ENCODE results near the gene USP3. TPM values are rescaled to one million over a fixed set of nuclear protein-coding genes. Genes with fewer than 3 reads are reported as not detected.
"Not testable (repeated sequence)": the region's sequence is repeated elsewhere in the genome, so short reads cannot be mapped to it uniquely, and the experiment has no call there.

Gene USP3
- total RNA-seq, 6 experiments from 2014 or later: 21.9 to 33.8 (median 24.8) TPM

DNA sequence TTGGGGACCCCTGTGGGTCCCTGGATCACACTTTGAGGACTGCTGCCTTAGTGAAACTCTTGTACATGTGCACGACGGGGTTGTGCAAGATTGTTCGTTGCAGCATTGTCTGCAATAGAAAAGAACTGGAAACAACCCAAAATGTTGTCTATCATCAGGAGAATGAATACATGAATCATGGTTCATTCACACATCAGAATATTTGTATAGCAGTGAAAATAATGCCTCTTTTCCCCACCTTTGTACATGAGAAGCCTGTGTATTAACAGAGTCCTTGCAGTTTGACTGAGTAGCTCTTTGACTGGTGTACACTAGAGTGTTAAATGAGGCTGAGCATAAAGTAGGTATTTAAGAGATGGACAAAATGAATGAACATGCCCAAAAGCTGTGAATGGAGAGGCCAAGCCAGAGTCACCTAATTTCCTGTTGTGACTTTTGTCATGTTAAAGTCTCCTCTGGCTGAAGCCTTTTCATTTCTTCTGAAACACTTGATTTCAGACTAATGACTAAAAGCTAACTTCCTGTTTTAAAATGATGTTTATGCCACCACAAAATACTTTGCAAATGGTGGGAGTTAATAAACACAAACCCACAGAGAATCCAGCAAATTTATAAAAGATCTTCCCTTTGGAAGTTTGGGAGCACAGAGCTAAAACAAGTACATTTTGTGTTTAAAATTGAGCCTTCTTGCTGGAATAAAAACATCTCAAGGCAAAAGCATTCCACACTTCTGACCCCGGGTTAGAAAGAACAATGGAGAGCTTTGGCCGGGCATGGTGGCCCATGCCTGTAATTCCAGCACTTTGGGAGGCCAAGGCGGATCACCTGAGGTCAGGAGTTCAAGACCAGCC is 20.6 kb upstream of the USP3 start:
- peak; percentile 46 to 70 (median 48) for ATAC-seq
- TF ChIP-seq POLR2A (IDR thresholded peaks at IDR 0.05): no peak
- TF ChIP-seq, protein P1, sequence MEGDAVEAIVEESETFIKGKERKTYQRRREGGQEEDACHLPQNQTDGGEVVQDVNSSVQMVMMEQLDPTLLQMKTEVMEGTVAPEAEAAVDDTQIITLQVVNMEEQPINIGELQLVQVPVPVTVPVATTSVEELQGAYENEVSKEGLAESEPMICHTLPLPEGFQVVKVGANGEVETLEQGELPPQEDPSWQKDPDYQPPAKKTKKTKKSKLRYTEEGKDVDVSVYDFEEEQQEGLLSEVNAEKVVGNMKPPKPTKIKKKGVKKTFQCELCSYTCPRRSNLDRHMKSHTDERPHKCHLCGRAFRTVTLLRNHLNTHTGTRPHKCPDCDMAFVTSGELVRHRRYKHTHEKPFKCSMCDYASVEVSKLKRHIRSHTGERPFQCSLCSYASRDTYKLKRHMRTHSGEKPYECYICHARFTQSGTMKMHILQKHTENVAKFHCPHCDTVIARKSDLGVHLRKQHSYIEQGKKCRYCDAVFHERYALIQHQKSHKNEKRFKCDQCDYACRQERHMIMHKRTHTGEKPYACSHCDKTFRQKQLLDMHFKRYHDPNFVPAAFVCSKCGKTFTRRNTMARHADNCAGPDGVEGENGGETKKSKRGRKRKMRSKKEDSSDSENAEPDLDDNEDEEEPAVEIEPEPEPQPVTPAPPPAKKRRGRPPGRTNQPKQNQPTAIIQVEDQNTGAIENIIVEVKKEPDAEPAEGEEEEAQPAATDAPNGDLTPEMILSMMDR (IDR thresholded peaks at IDR 0.05): no peak
- Histone ChIP-seq H3K9me3 (no peaks in the 10 kb centered on the region), H3K27ac (peak overlapping the region in 1 of 3 donors; percentile 27), H3K27me3 (no peaks in the 10 kb centered on the region), H3K36me3 (no peaks in the 10 kb centered on the region), H3K4me1 (no peaks in the 10 kb centered on the region), H3K4me3 (peak overlapping the region in 1 of 3 donors; percentile 1)
- DNase-seq: no peak
- 49% methylated on average over 5 of the region's 6 CpGs for WGBS (ENCODE audit: insufficient coverage, low coverage, low lambda C conversion rate, missing lambda C conversion rate)
- intact Hi-C loops (cut with DNase I): no loop called here

GRCh38 chr15:63484433-63485186 is 19.8 kb upstream of the USP3 start:
- 65% methylated on average over 6 of the region's 6 CpGs for WGBS (ENCODE audit: insufficient coverage, low coverage, low lambda C conversion rate, missing lambda C conversion rate)
- TF ChIP-seq POLR2A (IDR thresholded peaks at IDR 0.05): no peak
- TF ChIP-seq, protein P1 (IDR thresholded peaks at IDR 0.05): no peak
- H3K4me3 ChIP-seq: no peak overlapping the region
- intact Hi-C loops (cut with DNase I): no loop called here
- no peaks in the 10 kb centered on the region for H3K4me1 ChIP-seq
- DNase-seq (no peak), ATAC-seq (no peak)
- H3K36me3 ChIP-seq: no peaks in the 10 kb centered on the region
- H3K27me3 ChIP-seq: no peaks in the 10 kb centered on the region
- no peak overlapping the region for H3K27ac ChIP-seq
- H3K9me3 ChIP-seq: no peaks in the 10 kb centered on the region

DNA sequence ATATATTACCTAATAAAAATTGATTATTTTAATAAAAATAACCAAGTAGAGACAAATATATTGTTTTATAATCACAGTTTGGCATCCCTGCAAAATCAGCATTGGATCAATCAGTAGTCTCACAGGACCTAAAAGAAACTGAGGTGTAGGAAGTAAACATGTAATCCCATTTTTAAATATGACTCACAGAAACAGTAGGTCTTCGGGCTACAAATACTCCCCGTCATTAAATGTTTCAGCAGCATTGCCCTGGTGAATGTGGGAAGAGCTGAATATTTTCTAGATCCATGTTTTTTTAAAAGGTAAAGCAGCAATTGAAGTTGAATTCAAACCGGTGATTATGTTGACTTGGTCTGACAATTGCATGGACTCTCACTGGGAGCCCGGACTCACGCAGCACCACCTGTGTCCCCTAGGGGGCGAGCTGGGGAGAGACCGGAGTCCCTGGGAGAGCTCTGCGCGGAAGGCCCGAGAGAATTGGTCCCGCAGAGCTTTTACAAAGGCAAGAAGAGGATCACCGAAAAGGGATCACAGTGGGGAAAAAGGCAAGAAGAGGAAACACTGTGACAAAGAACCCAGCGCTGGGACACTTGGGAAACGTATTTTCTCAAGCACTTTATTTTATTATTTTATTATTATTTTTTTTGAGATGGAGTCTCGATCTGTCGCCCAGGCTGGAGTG is 17.2 kb upstream of the USP3 start:
- H3K27me3 ChIP-seq: no peaks in the 10 kb centered on the region

GRCh38 chr15:63487758-63488397 is 16.5 kb upstream of the USP3 start:
- WGBS (ENCODE audit: insufficient coverage, low coverage, low lambda C conversion rate, missing lambda C conversion rate): 78% methylated on average over 9 of the region's 10 CpGs
- H3K9me3 ChIP-seq; H3K27ac ChIP-seq; H3K27me3 ChIP-seq; intact Hi-C loops (cut with DNase I); H3K36me3 ChIP-seq; H3K4me3 ChIP-seq; H3K4me1 ChIP-seq; ATAC-seq; DNase-seq: not testable (repeated sequence)

More for the DNA sequence above, 17.2 kb upstream of the USP3 start:
- Histone ChIP-seq H3K4me1 (no peaks in the 10 kb centered on the region), H3K4me3 (no peak overlapping the region), H3K36me3 (no peaks in the 10 kb centered on the region), H3K27ac (no peak overlapping the region), H3K9me3 (no peaks in the 10 kb centered on the region)
- TF ChIP-seq, protein P1 (IDR thresholded peaks at IDR 0.05): peak; percentile 88 to 98 (median 96)
- TF ChIP-seq POLR2A (IDR thresholded peaks at IDR 0.05): no peak
- peak; percentile 92 to 97 (median 94) for ATAC-seq
- WGBS (ENCODE audit: insufficient coverage, low coverage, low lambda C conversion rate, missing lambda C conversion rate): 19% methylated on average over 16 of the region's 16 CpGs
- intact Hi-C loops (cut with DNase I): no loop called here
- peak; percentile 90 to 93 (median 92) for DNase-seq
